Measurements from ENCODE around the gene CCDC102B.

DNA sequence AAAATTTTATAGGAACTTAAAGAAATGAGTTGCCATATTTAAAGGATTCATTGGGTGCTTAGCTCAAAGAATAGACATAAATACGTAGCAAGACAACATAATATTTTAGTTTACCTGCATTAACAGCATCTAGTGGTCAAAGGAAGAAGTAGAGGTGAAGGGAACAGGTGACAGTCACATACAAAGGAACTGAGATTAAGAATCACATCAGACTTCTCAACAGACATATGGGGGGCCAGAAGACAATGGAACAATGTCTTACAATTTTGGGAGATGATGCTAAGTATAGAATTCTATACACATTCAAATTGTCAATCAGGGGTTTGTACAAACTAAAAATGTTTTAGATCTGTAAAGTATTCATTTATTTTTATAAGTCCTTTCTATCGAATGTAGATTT, 38.6 kb upstream of the CCDC102B start:
- TF ChIP-seq EP300 (IDR thresholded peaks at IDR 0.05) (no peak), POLR2A (IDR thresholded peaks at IDR 0.05) (no peak)

Measured in ovary (tissue), 1 donor.